Pancreas (tissue), 10 donors: ENCODE measurements around the gene STXBP5. TPM values are rescaled to one million over a fixed set of nuclear protein-coding genes. Genes with fewer than 3 reads are reported as not detected.
A peak's percentile ranks its signal among the peaks of the same experiment; 100 is the strongest.

ENCODE experiments used
- ATAC-seq, 4 donors: fragments of 200-7000 bp; cut with Tn5 transposase; one replicate each; pipeline versions ENCODE4 v1.8.0 to v1.9.1; 2020; ENCODE audit warnings: mild to moderate bottlenecking in 4 of 4, moderate library complexity in 4 of 4
- DNase-seq, 6 donors: peaks; one replicate each; pipeline ENCODE4 v3.0.0-alpha.2; 2020
- FAIRE-seq: peaks from 2 replicates; lab custom pipeline; 2012; peaks lifted over from hg19 to GRCh38; lab: Jason Lieb, UNC
- H3K27ac ChIP-seq, 4 donors: fragments of 200-600 bp; sonication (generic); 1 replicate in 3 of 4; 2 replicates in 1 of 4; pipeline versions ENCODE4 v1.5.0 to v1.8.0; 2020
- H3K27me3 ChIP-seq, 4 donors: fragments of 200-600 bp; one replicate each; pipeline ENCODE4 v1.8.0; 2021
- H3K36me3 ChIP-seq, 3 donors: fragments of 200-600 bp; sonication (generic) in 1 of 3; one replicate each; pipeline versions ENCODE4 v1.5.0 to v1.8.0; 2020 to 2021
- H3K4me1 ChIP-seq, 3 donors: fragments of 200-600 bp; one replicate each; pipeline ENCODE4 v1.8.0; 2021
- H3K4me3 ChIP-seq, 4 donors: fragments of 200-600 bp; sonication (generic) in 2 of 4; one replicate each; pipeline versions ENCODE4 v1.5.0 to v1.8.0; 2020 to 2021
- H3K9me3 ChIP-seq, 4 donors: fragments of 200-600 bp; one replicate each; pipeline ENCODE4 v1.8.0; 2021
- WGBS, 2 donors: extraction: QIAGEN DNeasy Blood & Tissue Kit; methylation state at CpG; one replicate each; pipeline ENCODE4 v1.1.7; 2013; 5-methylcytosine and 5-hydroxymethylcytosine counted together
- intact Hi-C, 3 donors: fragments of 100-400 bp; cut with DNase I; formaldehyde crosslinking; loops; one replicate each; pipeline versions ENCODE4 v1.11.1 to v1.14.2; 2022
- polyA plus RNA-seq, 2 donors: library from polyadenylated mRNA; stranded (reverse); fragments of 200-250 nt; gene quantifications; one replicate each; pipeline ENCODE4 v1.2.3, GENCODE V29; 2013
- total RNA-seq, 6 donors: library from RNA; stranded (reverse); fragmentation: NEBNext Ultra II Directional in 4 of 6; extraction: Animal tissue kit (Norgen Biotek cat#: 25700) in 4 of 6; gene quantifications; one replicate each; pipeline versions ENCODE4 v1.2.1 to v1.2.4, GENCODE V29; 2021 to 2023
- TF ChIP-seq, protein P1 (sequence below), 4 donors: fragments of 200-600 bp; sonication (generic) in 3 of 4; IDR thresholded peaks; one replicate each; pipeline versions ENCODE4 v1.5.0 to v1.8.0; 2021; ENCODE audit warnings: antibody characterized with exemption in 4 of 4
- donor health status: healthy with polysubstance abuse.
- donor health status: DM: no; HTN: no; CAD: no; lungs with moderate emphysema.
- donor health status: DM: no; HTN: no; CAD: no.
- donor health status: control.
- donor health status: control.
- donor health status: Bipolar disorder and iron deficiency.
- donor health status: DM: yes; HTN: yes; CAD: no.
- donor health status: DM: no; HTN: no; CAD: no.
- donor health status: DM: no; HTN: no; CAD: no.
- donor health status: DM: yes; HTN: yes; CAD: no.

STXBP5 gene
- total and polyA plus RNA-seq, 8 donors = 11.9 to 25.8 (median 23.1) TPM

DNA sequence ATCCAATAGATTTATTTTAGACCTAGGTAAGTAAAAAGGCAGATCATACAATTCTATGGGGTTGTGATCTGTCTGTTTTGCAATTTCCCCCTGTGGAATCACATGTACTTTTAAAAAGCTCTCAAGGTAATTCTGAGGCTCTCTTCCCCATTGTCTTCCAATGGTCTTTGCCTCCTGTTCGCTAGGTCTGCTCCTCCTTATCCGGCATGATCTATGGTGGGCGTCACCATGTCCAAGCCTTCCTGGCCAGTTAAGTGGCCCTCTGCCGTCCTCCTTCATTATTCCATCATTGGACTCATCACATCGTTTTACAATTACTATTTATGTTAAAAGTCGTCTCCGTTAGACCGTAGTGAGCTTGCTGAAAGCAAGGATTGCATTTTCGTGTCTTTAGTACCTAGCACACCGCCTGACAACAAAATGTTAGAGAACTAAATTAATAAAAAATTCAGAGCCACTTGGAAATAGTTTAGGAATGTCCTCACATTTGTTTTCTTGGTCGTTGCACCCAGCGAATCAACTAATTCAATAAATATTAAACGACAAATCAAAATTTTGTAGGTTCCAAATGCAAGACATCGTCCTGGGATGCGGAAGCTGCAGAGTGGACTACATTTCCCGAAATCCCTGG lies 2.2 kb upstream of the STXBP5 start:
- Histone ChIP-seq H3K27ac (peak overlapping the region in 2 of 4 donors; percentile 98), H3K4me1 (peaks cover 0 to 7% (median 6%) of the 10 kb centered on the region in 3 donors), H3K36me3 (no peaks in the 10 kb centered on the region), H3K27me3 (no peaks in the 10 kb centered on the region), H3K4me3 (peak overlapping the region in 3 of 4 donors; percentile 66 to 85 (median 79)), H3K9me3 (no peaks in the 10 kb centered on the region)
- intact Hi-C loops = no loop called here
- DNase-seq = peak in 1 of 6 donors; percentile 31
- TF ChIP-seq, protein P1, sequence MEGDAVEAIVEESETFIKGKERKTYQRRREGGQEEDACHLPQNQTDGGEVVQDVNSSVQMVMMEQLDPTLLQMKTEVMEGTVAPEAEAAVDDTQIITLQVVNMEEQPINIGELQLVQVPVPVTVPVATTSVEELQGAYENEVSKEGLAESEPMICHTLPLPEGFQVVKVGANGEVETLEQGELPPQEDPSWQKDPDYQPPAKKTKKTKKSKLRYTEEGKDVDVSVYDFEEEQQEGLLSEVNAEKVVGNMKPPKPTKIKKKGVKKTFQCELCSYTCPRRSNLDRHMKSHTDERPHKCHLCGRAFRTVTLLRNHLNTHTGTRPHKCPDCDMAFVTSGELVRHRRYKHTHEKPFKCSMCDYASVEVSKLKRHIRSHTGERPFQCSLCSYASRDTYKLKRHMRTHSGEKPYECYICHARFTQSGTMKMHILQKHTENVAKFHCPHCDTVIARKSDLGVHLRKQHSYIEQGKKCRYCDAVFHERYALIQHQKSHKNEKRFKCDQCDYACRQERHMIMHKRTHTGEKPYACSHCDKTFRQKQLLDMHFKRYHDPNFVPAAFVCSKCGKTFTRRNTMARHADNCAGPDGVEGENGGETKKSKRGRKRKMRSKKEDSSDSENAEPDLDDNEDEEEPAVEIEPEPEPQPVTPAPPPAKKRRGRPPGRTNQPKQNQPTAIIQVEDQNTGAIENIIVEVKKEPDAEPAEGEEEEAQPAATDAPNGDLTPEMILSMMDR (IDR thresholded peaks at IDR 0.05) = no peak
- no peak for FAIRE-seq
- 11 to 12% methylated on average over 16 of the region's 16 CpGs for WGBS, 2 donors
- no peak for ATAC-seq

GRCh38 chr6:147202516-147203310 lies 1.5 kb upstream of the STXBP5 start:
- intact Hi-C loops = no loop called here
- H3K36me3 ChIP-seq = no peaks in the 10 kb centered on the region

DNA sequence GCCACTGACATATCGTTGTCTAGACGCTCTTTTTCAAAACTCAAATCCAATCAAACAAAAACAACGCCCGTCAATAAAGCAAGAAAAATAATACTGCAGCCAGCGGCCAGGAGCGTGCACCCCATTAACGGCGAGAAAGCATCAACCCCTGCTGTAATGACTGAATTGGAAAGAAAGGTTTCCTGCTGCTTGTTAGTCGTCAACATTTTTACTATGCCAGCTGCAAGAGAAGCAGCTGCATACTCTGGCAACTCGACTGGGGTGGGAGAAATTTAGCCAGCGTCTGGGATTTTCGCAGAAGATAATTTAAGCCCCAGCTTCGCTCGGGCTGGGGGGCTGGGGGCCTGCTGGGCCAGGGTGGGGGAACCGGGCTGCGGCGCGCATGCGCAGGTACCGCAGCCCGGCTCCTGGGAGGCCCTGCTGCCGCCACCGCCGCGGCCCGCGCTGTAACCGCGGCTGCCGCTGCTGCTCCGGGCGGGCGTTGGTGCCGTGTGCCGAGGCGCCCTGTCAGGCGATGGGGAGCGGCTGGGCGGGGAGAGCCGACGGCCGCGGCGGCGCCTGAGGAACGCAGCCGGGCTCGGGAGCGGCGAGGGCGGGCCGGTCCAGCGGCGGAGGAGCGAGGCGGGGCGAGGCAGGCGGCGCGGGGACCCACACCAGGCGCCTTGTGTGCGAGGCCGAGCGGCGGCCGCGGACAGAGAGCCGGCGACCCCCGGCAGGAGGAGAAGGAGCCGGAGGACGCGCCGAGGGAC lies 732 bp upstream of the STXBP5 start:
- Histone ChIP-seq H3K27ac (peak overlapping the region; percentile 93 to 98 (median 97)), H3K4me3 (peak overlapping the region; percentile 36 to 85 (median 72)), H3K4me1 (peaks cover 8 to 16% (median 16%) of the 10 kb centered on the region in 3 donors), H3K36me3 (no peaks in the 10 kb centered on the region), H3K27me3 (no peaks in the 10 kb centered on the region), H3K9me3 (no peaks in the 10 kb centered on the region)
- TF ChIP-seq, protein P1 (IDR thresholded peaks at IDR 0.05) = no peak
- FAIRE-seq (no peak), DNase-seq (peak; percentile 73 to 88 (median 82)), ATAC-seq (peak; percentile 64 to 78 (median 75))
- WGBS, 2 donors = 0% methylated on average over 51 to 74 of the region's 74 CpGs
- intact Hi-C loops = no loop called here

More at GRCh38 chr6:147202516-147203310, 1.5 kb upstream of the STXBP5 start:
- peak overlapping the region; percentile 36 to 85 (median 72) for H3K4me3 ChIP-seq
- H3K27ac ChIP-seq = peak overlapping the region; percentile 93 to 98 (median 97)
- 0% methylated on average over 40 of the region's 40 CpGs for WGBS, 2 donors
- DNase-seq (peak; percentile 74 to 92 (median 84)), ATAC-seq (peak; percentile 86 to 93 (median 87)), FAIRE-seq (peak; percentile 98)
- peaks cover 2 to 12% (median 8%) of the 10 kb centered on the region in 3 donors for H3K4me1 ChIP-seq
- no peaks in the 10 kb centered on the region for H3K9me3 ChIP-seq
- no peaks in the 10 kb centered on the region for H3K27me3 ChIP-seq
- TF ChIP-seq, protein P1 (IDR thresholded peaks at IDR 0.05) = no peak

DNA sequence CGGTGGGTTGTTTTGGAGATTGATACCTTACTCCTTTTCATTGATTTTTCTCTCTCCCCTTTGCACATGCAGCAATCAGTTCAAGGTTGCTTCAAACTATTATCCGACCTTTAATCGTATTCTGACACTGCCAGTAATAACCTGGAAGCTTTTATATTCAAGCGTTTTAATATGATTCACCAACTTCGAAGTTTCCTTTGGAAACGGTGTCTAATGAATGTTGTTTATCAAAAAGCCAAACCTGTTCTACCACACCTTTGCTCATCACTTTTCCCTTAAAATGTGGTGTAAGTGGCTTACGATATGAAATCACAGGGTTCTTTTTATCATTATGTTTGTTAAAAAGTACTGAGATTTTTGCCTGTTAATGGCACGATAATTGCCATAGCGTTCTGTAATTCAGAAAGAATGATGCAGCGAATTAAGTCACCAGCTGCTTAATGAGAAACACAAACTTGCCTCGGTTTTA lies 660 bp downstream of the STXBP5 start:
- intact Hi-C loops = no loop called here
- peak overlapping the region; percentile 93 to 98 (median 97) for H3K27ac ChIP-seq
- H3K27me3 ChIP-seq = no peaks in the 10 kb centered on the region
- no peaks in the 10 kb centered on the region for H3K9me3 ChIP-seq
- H3K4me1 ChIP-seq = peaks cover 12 to 29% (median 25%) of the 10 kb centered on the region in 3 donors
- ATAC-seq (no peak), DNase-seq (no peak), FAIRE-seq (no peak)
- no peaks in the 10 kb centered on the region for H3K36me3 ChIP-seq
- H3K4me3 ChIP-seq = peak overlapping the region; percentile 66 to 85 (median 82)
- TF ChIP-seq, protein P1 (IDR thresholded peaks at IDR 0.05) = no peak
- 1 to 2% methylated on average over 11 of the region's 11 CpGs for WGBS, 2 donors
